GM12878 (cell line): ENCODE results near the gene SMIM43. TPM values are rescaled to one million over a fixed set of nuclear protein-coding genes. Genes with fewer than 3 reads are reported as not detected.

ENCODE experiments used
- ATAC-seq: fragments of 200-7000 bp; cut with Tn5 transposase; 3 replicates; pipeline ENCODE4 v1.9.1; 2020; ENCODE audit warnings: mild to moderate bottlenecking, moderate library complexity
- BruUV-seq: library from RNA; stranded (reverse); fragments of 400-500 nt; replicated peaks from 2 replicates; lab custom pipeline; 2021; lab: Mats Ljungman, UMichigan
- CTCF ChIA-PET: fragments of 300-600 bp; sonication (Branson Sonifier 250); formaldehyde crosslinking; extraction: SDS; loops from one replicate; lab custom pipeline; 2021; ENCODE audit warnings: inconsistent platforms; lab: Yijun Ruan, JAX
- POLR2A ChIA-PET: fragments of 350-600 bp; formaldehyde crosslinking; extraction: SDS; loops from one replicate; lab custom pipeline; 2021; ENCODE audit warnings: inconsistent platforms; lab: Charles Lee
- RAD21 ChIA-PET: fragments of 300-600 bp; sonication (Branson Sonifier 250); formaldehyde crosslinking; loops from one replicate; lab custom pipeline; 2023; ENCODE audit warnings: antibody characterized with exemption; ENCODE audit not compliant: unreplicated experiment; lab: Charles Lee
- SMC1A ChIA-PET: fragments of 300-600 bp; sonication (Branson Sonifier 250); formaldehyde crosslinking; loops from one replicate; lab custom pipeline; 2023; ENCODE audit not compliant: unreplicated experiment, uncharacterized antibody; lab: Charles Lee
- DNase-seq: peaks from one replicate; pipeline ENCODE4 v3.0.0-alpha.2; 2011; ENCODE audit warnings: low read depth, low spot score
- FAIRE-seq: peaks from 3 replicates; lab custom pipeline; 2011; peaks lifted over from hg19 to GRCh38; lab: Jason Lieb, UNC
- H2AFZ ChIP-seq: 2 replicates; pipeline ENCODE4 v1.6.0; 2011; ENCODE audit warnings: low read depth, low read length, control low read depth; ENCODE audit not compliant: control insufficient read depth
- H3K27ac ChIP-seq: 2 replicates; pipeline ENCODE4 v1.5.1; 2011; ENCODE audit warnings: control low read depth; ENCODE audit not compliant: control insufficient read depth, insufficient read depth
- H3K27me3 ChIP-seq, 2 experiments: replicated peaks in 1 of 2; 2 replicates each; pipeline versions ENCODE4 v1.6.0 to v1.6.1; 2011; ENCODE audit warnings: low read length in 1 of 2; ENCODE audit not compliant: control insufficient read depth in 2 of 2, insufficient read depth in 2 of 2
- H3K36me3 ChIP-seq, 2 experiments: 2 replicates each; pipeline ENCODE4 v1.5.1; 2011; ENCODE audit warnings: low read length in 1 of 2; ENCODE audit not compliant: control insufficient read depth in 2 of 2, insufficient read depth in 2 of 2
- H3K4me1 ChIP-seq: 2 replicates; pipeline ENCODE4 v1.6.1; 2011; ENCODE audit warnings: mild to moderate bottlenecking, low read length, moderate library complexity, mixed read lengths; ENCODE audit not compliant: control insufficient read depth, insufficient read depth
- H3K4me2 ChIP-seq: 2 replicates; pipeline ENCODE4 v1.6.0; 2011; ENCODE audit warnings: control low read depth; ENCODE audit not compliant: control insufficient read depth, insufficient read depth
- H3K4me3 ChIP-seq: fragments of 200-600 bp; sonication (generic); 2 replicates; pipeline ENCODE4 v1.5.1; 2016
- H3K79me2 ChIP-seq: 2 replicates; pipeline ENCODE4 v1.6.0; 2011; ENCODE audit warnings: low read length; ENCODE audit not compliant: control insufficient read depth, insufficient read depth
- H3K9ac ChIP-seq: 2 replicates; pipeline ENCODE4 v1.8.0; 2011; ENCODE audit warnings: low read length, control low read depth, mixed read lengths; ENCODE audit not compliant: control insufficient read depth, insufficient read depth
- H3K9me3 ChIP-seq: replicated peaks from 3 replicates; pipeline ENCODE4 v1.5.1; 2011; ENCODE audit warnings: mild to moderate bottlenecking, low read length; ENCODE audit not compliant: control insufficient read depth, insufficient read depth
- H4K20me1 ChIP-seq: 2 replicates; pipeline ENCODE4 v1.6.0; 2011; ENCODE audit not compliant: control insufficient read depth, insufficient read depth
- CHD2 ChIP-seq: IDR thresholded peaks from 2 replicates; pipeline ENCODE4 v1.6.1; 2011; ENCODE audit warnings: low read depth, low read length, improper control_type of control experiment, borderline replicate concordance
- CHD4 ChIP-seq: fragments of 200-600 bp; sonication (generic); IDR thresholded peaks from 2 replicates; pipeline ENCODE4 v1.6.1; 2016; ENCODE audit warnings: mild to moderate bottlenecking
- CREB1 ChIP-seq: IDR thresholded peaks from 2 replicates; pipeline ENCODE4 v1.6.1; 2012; ENCODE audit warnings: low read depth, mild to moderate bottlenecking, inconsistent platforms
- CREM ChIP-seq: IDR thresholded peaks from 2 replicates; pipeline ENCODE4 v1.6.1; 2014; ENCODE audit warnings: antibody characterized with exemption, low read depth
- ETV6 ChIP-seq, 2 experiments: fragments of 450-650 bp in 1 of 2; IDR thresholded peaks in 1 of 2; conservative IDR thresholded peaks in 1 of 2; 2 replicates each; pipeline ENCODE4 v1.6.1; 2014; ENCODE audit warnings: antibody characterized with exemption in 1 of 2, borderline replicate concordance in 1 of 2, low read depth in 1 of 2, mild to moderate bottlenecking in 1 of 2, moderate library complexity in 1 of 2
- HSF1 ChIP-seq: fragments of 150-350 bp; IDR thresholded peaks from 2 replicates; pipeline ENCODE4 v1.6.1; 2014; ENCODE audit warnings: mild to moderate bottlenecking, low read depth, low read length
- KDM1A ChIP-seq: fragments of 200-600 bp; sonication (generic); IDR thresholded peaks from 2 replicates; pipeline ENCODE4 v1.6.1; 2016; ENCODE audit warnings: borderline replicate concordance
- MEF2A ChIP-seq: IDR thresholded peaks from 2 replicates; pipeline ENCODE4 v1.6.1; 2011; ENCODE audit warnings: low read depth, mild to moderate bottlenecking, low read length, moderate library complexity; ENCODE audit not compliant: insufficient read depth
- NFYA ChIP-seq: IDR thresholded peaks from 2 replicates; pipeline ENCODE4 v1.6.1; 2011; ENCODE audit warnings: low read depth, mild to moderate bottlenecking, low read length, improper control_type of control experiment, borderline replicate concordance
- POLR2A ChIP-seq: IDR thresholded peaks from 2 replicates; pipeline ENCODE4 v1.6.1; 2011; ENCODE audit warnings: low read depth, mild to moderate bottlenecking, low read length
- REST ChIP-seq: IDR thresholded peaks from 2 replicates; pipeline ENCODE4 v1.6.1; 2012; ENCODE audit warnings: mild to moderate bottlenecking, low read depth, low read length
- SMARCA5 ChIP-seq: fragments of 450-650 bp; IDR thresholded peaks from 2 replicates; pipeline ENCODE4 v1.6.1; 2017; ENCODE audit warnings: mild to moderate bottlenecking
- WRNIP1 ChIP-seq: IDR thresholded peaks from 2 replicates; pipeline ENCODE4 v1.6.1; 2011; ENCODE audit warnings: low read depth, low read length, improper control_type of control experiment, borderline replicate concordance
- ZNF274 ChIP-seq: IDR thresholded peaks from one replicate; pipeline ENCODE4 v1.8.0; 2011; ENCODE audit not compliant: insufficient read length, insufficient read depth
- ZNF384 ChIP-seq: IDR thresholded peaks from 2 replicates; pipeline ENCODE4 v1.6.1; 2012; ENCODE audit warnings: low read depth, mild to moderate bottlenecking, low read length, improper control_type of control experiment, borderline replicate concordance
- WGBS: methylation state at CpG from one replicate; pipeline ENCODE4 v1.1.6; 2016; ENCODE audit warnings: low lambda C conversion rate; ENCODE audit not compliant: insufficient replicate concordance, insufficient coverage; ENCODE audit errors: missing lambda C conversion rate; 5-methylcytosine and 5-hydroxymethylcytosine counted together
- in situ Hi-C: fragments of 300-500 bp; cut with MboI; formaldehyde crosslinking; loops from 9 replicates; pipeline ENCODE4 v1.14.3; 2018; ENCODE audit warnings: mixed read lengths
- intact Hi-C: fragments of 100-400 bp; cut with micrococcal nuclease; formaldehyde crosslinking; loops from one replicate; pipeline ENCODE4 v1.14.2; 2022; ENCODE audit not compliant: unreplicated experiment
- polyA plus RNA-seq, 11 experiments: library from polyadenylated mRNA; depleted of rRNA in 4 of 11; unstranded in 6 of 11; stranded (reverse) in 5 of 11; fragments of >200 nt; fragmentation: Nextera tagmentation in 4 of 11; fragmentation: Illumina TruSeq in 1 of 11; extraction: Ambion mirVana in 4 of 11; extraction: Trizol in 1 of 11; gene quantifications; 1 replicate in 1 of 11; 2 replicates in 10 of 11; pipeline versions ENCODE4 v1.2.1 to v1.2.3, GENCODE V29; 2011 to 2016; ENCODE audit warnings: inconsistent platforms in 2 of 11, missing spikeins in 2 of 11, low read depth in 1 of 11
- total RNA-seq, 4 experiments: library from RNA; depleted of rRNA in 3 of 4; stranded (reverse); fragments of >200 nt in 3 of 4; fragmentation: Illumina TruSeq in 1 of 4; extraction: Trizol in 1 of 4; gene quantifications; 2 replicates each; pipeline versions ENCODE4 v1.2.1 to v1.2.3, GENCODE V29; 2013 to 2021

Gene SMIM43
- total and polyA plus RNA-seq, 10 of the 15 experiments (the other 5 are each of a cell fraction or from before 2014, with no cell fraction given), result 0.12 TPM; not detected in 9

GRCh38 chr4:121742794-121743193 lies 22.2 kb downstream of the SMIM43 start:
- SMC1A ChIA-PET, result interaction anchor here (1.4 to 2.5 kb wide), 2 partner anchors 10 to 157 kb away, joined by 3 to 8 read pairs; no protein-coding TSS in a partner anchor
- intact Hi-C loops, result no loop called here

More at GRCh38 chr4:121742794-121743193, 22.2 kb downstream of the SMIM43 start:
- Histone ChIP-seq H4K20me1 (no peaks in the 10 kb centered on the region), H3K27me3 (no peaks in the 10 kb centered on the region), H3K4me1 (no peaks in the 10 kb centered on the region), H3K79me2 (no peaks in the 10 kb centered on the region), H3K9ac (no peak overlapping the region), H3K4me3 (no peak overlapping the region), H3K4me2 (no peak overlapping the region), H3K27ac (no peak overlapping the region), H3K9me3 (no peaks in the 10 kb centered on the region), H2AFZ (no peak overlapping the region), H3K36me3 (no peaks in the 10 kb centered on the region)
- WGBS, result 14% methylated on average over 3 of the region's 3 CpGs
- DNase-seq (no peak), FAIRE-seq (no peak), ATAC-seq (peak; percentile 31; the same call in 1 of the 3 replicates)
- ChIA-PET RAD21 (interaction anchor here (1.4 kb wide), 1 partner anchor 17 kb away, joined by 3 read pairs; no protein-coding TSS in a partner anchor), CTCF (interaction anchor here (0.9 to 1.6 kb wide), 3 partner anchors 8 to 372 kb away, joined by 3 to 4 read pairs (median 4); no protein-coding TSS in a partner anchor), POLR2A (no interaction called here)
- BruUV-seq, result no TSS peak
- TF ChIP-seq SMARCA5, result no peak
- no peak for TF ChIP-seq NFYA
- no peak for TF ChIP-seq WRNIP1
- no peak for TF ChIP-seq ZNF384
- TF ChIP-seq HSF1, result no peak
- no peak for TF ChIP-seq CHD4
- TF ChIP-seq MEF2A, result no peak
- TF ChIP-seq CHD2, result no peak
- TF ChIP-seq CREM, result no peak
- TF ChIP-seq ETV6 (conservative IDR thresholded peaks at IDR 0.05 in 1 of 2, IDR thresholded peaks at IDR 0.05 in 1 of 2; ENCODE audit: borderline replicate concordance in 1 of 2, low read depth in 1 of 2), result no peak
- no peak for TF ChIP-seq KDM1A
- TF ChIP-seq CREB1, result no peak
- TF ChIP-seq ZNF274, result no peak
- no peak for TF ChIP-seq REST
- no peak for TF ChIP-seq POLR2A
- in situ Hi-C loops, result no loop called here
